Measurements from ENCODE around the gene TMX1.
"Not testable (repeated sequence)": the region's sequence is repeated elsewhere in the genome, so short reads cannot be mapped to it uniquely, and the experiment has no call there.

Gene TMX1

GRCh38 chr14:51239813-51240803 lies at the start of gene TMX1:
Gene TMX1, plus strand, starts transcription at chr14:51240247. Its CDS starts 46 bp downstream, at chr14:51240293.
- DNase-seq: peak; percentile 93

GRCh38 chr14:51201890-51202289 lies 38.2 kb upstream of the TMX1 start:
- no peak for DNase-seq

GRCh38 chr14:51202914-51203665 lies 37.0 kb upstream of the TMX1 start:
- no peak for DNase-seq

- DNase-seq: no peak
Observed at GRCh38 chr14:51203881-51204280, 36.2 kb upstream of the TMX1 start.

GRCh38 chr14:51205486-51205885 lies 34.6 kb upstream of the TMX1 start:
- no peak for DNase-seq

- DNase-seq: no peak
Observed at GRCh38 chr14:51206462-51206861, 33.6 kb upstream of the TMX1 start.

- DNase-seq: no peak
Observed at GRCh38 chr14:51207621-51208020, 32.4 kb upstream of the TMX1 start.

- DNase-seq: peak; percentile 27
Observed at GRCh38 chr14:51208982-51209381, 31.1 kb upstream of the TMX1 start.

- DNase-seq: peak; percentile 70
Observed at GRCh38 chr14:51209457-51209856, 30.6 kb upstream of the TMX1 start.

- peak; percentile 34 for DNase-seq
Observed at GRCh38 chr14:51210594-51210993, 29.5 kb upstream of the TMX1 start.

- DNase-seq: peak; percentile 41
Observed at GRCh38 chr14:51211149-51211548, 28.9 kb upstream of the TMX1 start.

- DNase-seq: no peak
Observed at GRCh38 chr14:51216602-51217001, 23.4 kb upstream of the TMX1 start.

- no peak for DNase-seq
Observed at GRCh38 chr14:51219473-51220448, 20.3 kb upstream of the TMX1 start.

- DNase-seq: not testable (repeated sequence)
Observed at GRCh38 chr14:51223463-51223862, 16.6 kb upstream of the TMX1 start.

GRCh38 chr14:51224551-51224950 lies 15.5 kb upstream of the TMX1 start:
- DNase-seq: no peak

- DNase-seq: no peak
Observed at GRCh38 chr14:51225751-51226150, 14.3 kb upstream of the TMX1 start.

GRCh38 chr14:51228391-51228790 lies 11.7 kb upstream of the TMX1 start:
- DNase-seq: no peak

- DNase-seq: no peak
Observed at GRCh38 chr14:51228890-51229289, 11.2 kb upstream of the TMX1 start.

GRCh38 chr14:51236314-51236713 lies 3.7 kb upstream of the TMX1 start:
- DNase-seq: no peak

GRCh38 chr14:51240804-51241380 lies 845 bp downstream of the TMX1 start:
- DNase-seq: no peak

- no peak for DNase-seq
Observed at GRCh38 chr14:51242545-51243490, 2.8 kb downstream of the TMX1 start.
